HepG2 (cell line): ENCODE results near the gene RASSF4. TPM values are rescaled to one million over a fixed set of nuclear protein-coding genes. Genes with fewer than 3 reads are reported as not detected.

Source experiments
- ARHGAP35 ChIP-seq: sonication (generic); formaldehyde crosslinking; IDR thresholded peaks from 2 replicates; pipeline ENCODE4 v1.9.0; 2022; ENCODE audit warnings: mild to moderate bottlenecking, inconsistent platforms, moderate library complexity, missing genetic modification reagents, borderline replicate concordance
- HDAC1 ChIP-seq: sonication (generic); formaldehyde crosslinking; IDR thresholded peaks from 2 replicates; pipeline ENCODE4 v1.5.1; 2020; ENCODE audit warnings: mild to moderate bottlenecking, missing genetic modification reagents
- KDM5A ChIP-seq: fragments of 200-600 bp; sonication (generic); IDR thresholded peaks from 2 replicates; pipeline ENCODE4 v1.7.0; 2018; ENCODE audit warnings: antibody characterized with exemption, mild to moderate bottlenecking, low read length, borderline replicate concordance
- PAX8 ChIP-seq: sonication (generic); formaldehyde crosslinking; IDR thresholded peaks from 2 replicates; pipeline ENCODE4 v1.8.0; 2022; ENCODE audit warnings: mild to moderate bottlenecking, missing genetic modification reagents, borderline replicate concordance
- PPARG ChIP-seq: conservative IDR thresholded peaks from 2 replicates; pipeline ENCODE4 v1.6.1; 2016; ENCODE audit warnings: missing biosample characterization, missing genetic modification reagents
- SAP130 ChIP-seq: IDR thresholded peaks from 2 replicates; pipeline ENCODE4 v1.6.1; 2016; ENCODE audit warnings: low read depth
- SIX1 ChIP-seq: sonication (generic); formaldehyde crosslinking; IDR thresholded peaks from 2 replicates; pipeline ENCODE4 v1.4.0; 2020; ENCODE audit warnings: missing genetic modification reagents, borderline replicate concordance
- SYNCRIP ChIP-seq: fragments of 200-400 bp; formaldehyde crosslinking; IDR thresholded peaks from 2 replicates; pipeline ENCODE4 v1.6.1; 2018; ENCODE audit warnings: mild to moderate bottlenecking, low read depth, low read length; ENCODE audit not compliant: insufficient read depth
- THYN1 ChIP-seq: sonication (generic); formaldehyde crosslinking; IDR thresholded peaks from 2 replicates; pipeline ENCODE4 v1.8.1; 2023; ENCODE audit warnings: low read depth, mild to moderate bottlenecking, moderate library complexity, missing genetic modification reagents, borderline replicate concordance
- ZNF619 ChIP-seq: sonication (generic); formaldehyde crosslinking; IDR thresholded peaks from 2 replicates; pipeline ENCODE4 v1.4.0; 2020; ENCODE audit warnings: mild to moderate bottlenecking, missing genetic modification reagents
- ZNF709 ChIP-seq: sonication (generic); formaldehyde crosslinking; IDR thresholded peaks from 2 replicates; pipeline ENCODE4 v1.5.0; 2020; ENCODE audit warnings: mild to moderate bottlenecking, missing genetic modification reagents
- polyA plus RNA-seq, 8 experiments: library from polyadenylated mRNA; depleted of rRNA in 3 of 8; stranded (reverse) in 7 of 8; unstranded in 1 of 8; fragments of >200 nt; fragmentation: Illumina TruSeq in 4 of 8; extraction: Trizol in 4 of 8; gene quantifications; 2 replicates each; pipeline versions ENCODE4 v1.2.1 to v1.2.3, GENCODE V29; 2011 to 2016; ENCODE audit warnings: low read depth in 4 of 8, missing spikeins in 1 of 8, mixed read lengths in 1 of 8; ENCODE audit not compliant: insufficient read depth in 1 of 8
- total RNA-seq, 5 experiments: library from RNA; depleted of rRNA; stranded (reverse); fragments of >200 nt; fragmentation: Illumina TruSeq; extraction: Trizol; gene quantifications; 2 replicates each; pipeline ENCODE4 v1.2.3, GENCODE V29; 2016; ENCODE audit warnings: low read depth in 1 of 5
- TF ChIP-seq, protein P1 (sequence below): sonication (generic); formaldehyde crosslinking; IDR thresholded peaks from 2 replicates; pipeline ENCODE4 v1.5.1; 2020; ENCODE audit warnings: missing genetic modification reagents, mild to moderate bottlenecking, borderline replicate concordance
- TF ChIP-seq, protein P2 (sequence below): sonication (generic); formaldehyde crosslinking; IDR thresholded peaks from 2 replicates; pipeline ENCODE4 v1.4.0; 2020; ENCODE audit warnings: missing genetic modification reagents
- TF ChIP-seq, protein P3 (sequence below): sonication (generic); formaldehyde crosslinking; IDR thresholded peaks from 2 replicates; pipeline ENCODE4 v1.4.0; 2020; ENCODE audit warnings: mild to moderate bottlenecking, missing genetic modification reagents
- TF ChIP-seq, protein P4 (sequence below): sonication (generic); formaldehyde crosslinking; IDR thresholded peaks from 2 replicates; pipeline ENCODE4 v1.4.0; 2020; ENCODE audit warnings: missing genetic modification reagents
- TF ChIP-seq, protein P5 (sequence below): sonication (generic); formaldehyde crosslinking; IDR thresholded peaks from 2 replicates; pipeline ENCODE4 v1.5.1; 2020; ENCODE audit warnings: missing genetic modification reagents, mild to moderate bottlenecking, borderline replicate concordance

RASSF4 gene
- total and polyA plus RNA-seq, 2 of the 13 experiments (the other 11 are each of a cell fraction or from before 2014, with no cell fraction given): 34.0 to 51.7 TPM

DNA sequence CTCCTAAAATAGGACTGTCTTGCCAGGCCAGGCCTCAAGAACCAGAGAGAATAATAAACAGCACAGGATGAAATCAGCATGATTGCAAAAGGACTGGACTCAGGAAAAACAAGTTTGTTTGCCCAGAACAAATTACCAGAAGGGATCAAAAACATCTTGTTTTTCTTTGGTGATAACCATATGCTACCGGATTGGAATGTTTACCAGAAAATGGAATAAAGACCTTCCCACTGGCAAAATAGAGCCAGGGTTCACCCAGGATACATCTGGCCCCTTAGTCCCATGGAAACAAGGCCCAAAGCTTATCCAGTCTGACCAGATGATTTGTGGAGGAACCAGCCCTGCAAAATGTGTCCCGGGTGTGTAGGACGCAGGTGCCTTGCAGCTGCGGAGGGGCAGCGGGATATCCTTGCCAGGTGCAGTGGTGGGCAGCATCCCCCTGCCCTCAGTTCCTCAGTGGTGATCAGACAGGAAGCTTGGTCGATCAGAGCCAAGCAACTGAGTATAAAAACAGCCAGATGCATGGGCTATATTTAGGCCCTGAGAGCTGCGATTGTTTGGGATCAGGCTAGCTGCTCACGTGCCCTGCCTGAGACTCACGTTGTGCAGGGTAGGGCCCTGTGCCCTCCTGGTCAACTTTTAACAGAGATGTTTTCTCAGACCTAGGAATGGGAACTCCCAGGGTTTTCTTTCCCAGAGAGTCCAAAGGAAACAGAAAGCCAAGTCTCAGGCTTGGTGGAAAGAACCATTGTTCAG, 36.5 kb downstream of the RASSF4 start (continued):
- TF ChIP-seq PAX8 (CRISPR knock-in tag): no peak
- no peak for TF ChIP-seq THYN1 (CRISPR knock-in tag)
- TF ChIP-seq, protein P1, sequence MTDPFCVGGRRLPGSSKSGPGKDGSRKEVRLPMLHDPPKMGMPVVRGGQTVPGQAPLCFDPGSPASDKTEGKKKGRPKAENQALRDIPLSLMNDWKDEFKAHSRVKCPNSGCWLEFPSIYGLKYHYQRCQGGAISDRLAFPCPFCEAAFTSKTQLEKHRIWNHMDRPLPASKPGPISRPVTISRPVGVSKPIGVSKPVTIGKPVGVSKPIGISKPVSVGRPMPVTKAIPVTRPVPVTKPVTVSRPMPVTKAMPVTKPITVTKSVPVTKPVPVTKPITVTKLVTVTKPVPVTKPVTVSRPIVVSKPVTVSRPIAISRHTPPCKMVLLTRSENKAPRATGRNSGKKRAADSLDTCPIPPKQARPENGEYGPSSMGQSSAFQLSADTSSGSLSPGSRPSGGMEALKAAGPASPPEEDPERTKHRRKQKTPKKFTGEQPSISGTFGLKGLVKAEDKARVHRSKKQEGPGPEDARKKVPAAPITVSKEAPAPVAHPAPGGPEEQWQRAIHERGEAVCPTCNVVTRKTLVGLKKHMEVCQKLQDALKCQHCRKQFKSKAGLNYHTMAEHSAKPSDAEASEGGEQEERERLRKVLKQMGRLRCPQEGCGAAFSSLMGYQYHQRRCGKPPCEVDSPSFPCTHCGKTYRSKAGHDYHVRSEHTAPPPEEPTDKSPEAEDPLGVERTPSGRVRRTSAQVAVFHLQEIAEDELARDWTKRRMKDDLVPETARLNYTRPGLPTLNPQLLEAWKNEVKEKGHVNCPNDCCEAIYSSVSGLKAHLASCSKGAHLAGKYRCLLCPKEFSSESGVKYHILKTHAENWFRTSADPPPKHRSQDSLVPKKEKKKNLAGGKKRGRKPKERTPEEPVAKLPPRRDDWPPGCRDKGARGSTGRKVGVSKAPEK (CRISPR knock-in tag): no peak
- TF ChIP-seq, protein P2, sequence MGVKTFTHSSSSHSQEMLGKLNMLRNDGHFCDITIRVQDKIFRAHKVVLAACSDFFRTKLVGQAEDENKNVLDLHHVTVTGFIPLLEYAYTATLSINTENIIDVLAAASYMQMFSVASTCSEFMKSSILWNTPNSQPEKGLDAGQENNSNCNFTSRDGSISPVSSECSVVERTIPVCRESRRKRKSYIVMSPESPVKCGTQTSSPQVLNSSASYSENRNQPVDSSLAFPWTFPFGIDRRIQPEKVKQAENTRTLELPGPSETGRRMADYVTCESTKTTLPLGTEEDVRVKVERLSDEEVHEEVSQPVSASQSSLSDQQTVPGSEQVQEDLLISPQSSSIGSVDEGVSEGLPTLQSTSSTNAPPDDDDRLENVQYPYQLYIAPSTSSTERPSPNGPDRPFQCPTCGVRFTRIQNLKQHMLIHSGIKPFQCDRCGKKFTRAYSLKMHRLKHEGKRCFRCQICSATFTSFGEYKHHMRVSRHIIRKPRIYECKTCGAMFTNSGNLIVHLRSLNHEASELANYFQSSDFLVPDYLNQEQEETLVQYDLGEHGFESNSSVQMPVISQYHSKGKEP (CRISPR knock-in tag): 0 out of 2 replicates have a peak, but pooled peaks have one; percentile 30
- TF ChIP-seq PPARG (CRISPR knock-in tag): peak; percentile 90
- TF ChIP-seq, protein P3, sequence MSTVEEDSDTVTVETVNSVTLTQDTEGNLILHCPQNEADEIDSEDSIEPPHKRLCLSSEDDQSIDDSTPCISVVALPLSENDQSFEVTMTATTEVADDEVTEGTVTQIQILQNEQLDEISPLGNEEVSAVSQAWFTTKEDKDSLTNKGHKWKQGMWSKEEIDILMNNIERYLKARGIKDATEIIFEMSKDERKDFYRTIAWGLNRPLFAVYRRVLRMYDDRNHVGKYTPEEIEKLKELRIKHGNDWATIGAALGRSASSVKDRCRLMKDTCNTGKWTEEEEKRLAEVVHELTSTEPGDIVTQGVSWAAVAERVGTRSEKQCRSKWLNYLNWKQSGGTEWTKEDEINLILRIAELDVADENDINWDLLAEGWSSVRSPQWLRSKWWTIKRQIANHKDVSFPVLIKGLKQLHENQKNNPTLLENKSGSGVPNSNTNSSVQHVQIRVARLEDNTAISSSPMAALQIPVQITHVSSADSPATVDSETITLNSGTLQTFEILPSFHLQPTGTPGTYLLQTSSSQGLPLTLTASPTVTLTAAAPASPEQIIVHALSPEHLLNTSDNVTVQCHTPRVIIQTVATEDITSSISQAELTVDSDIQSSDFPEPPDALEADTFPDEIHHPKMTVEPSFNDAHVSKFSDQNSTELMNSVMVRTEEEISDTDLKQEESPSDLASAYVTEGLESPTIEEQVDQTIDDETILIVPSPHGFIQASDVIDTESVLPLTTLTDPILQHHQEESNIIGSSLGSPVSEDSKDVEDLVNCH (CRISPR knock-in tag): no peak
- TF ChIP-seq ZNF709 (CRISPR knock-in tag): no peak
- TF ChIP-seq SIX1 (CRISPR knock-in tag): peak; percentile 75; the same call in 1 of the 2 replicates
- TF ChIP-seq SAP130 (CRISPR knock-in tag): peak; percentile 57
- no peak; the same call in 1 of the 2 replicates for TF ChIP-seq HDAC1 (CRISPR knock-in tag)
- TF ChIP-seq KDM5A: no peak
- TF ChIP-seq ARHGAP35 (CRISPR knock-in tag): no peak
- TF ChIP-seq, protein P4, sequence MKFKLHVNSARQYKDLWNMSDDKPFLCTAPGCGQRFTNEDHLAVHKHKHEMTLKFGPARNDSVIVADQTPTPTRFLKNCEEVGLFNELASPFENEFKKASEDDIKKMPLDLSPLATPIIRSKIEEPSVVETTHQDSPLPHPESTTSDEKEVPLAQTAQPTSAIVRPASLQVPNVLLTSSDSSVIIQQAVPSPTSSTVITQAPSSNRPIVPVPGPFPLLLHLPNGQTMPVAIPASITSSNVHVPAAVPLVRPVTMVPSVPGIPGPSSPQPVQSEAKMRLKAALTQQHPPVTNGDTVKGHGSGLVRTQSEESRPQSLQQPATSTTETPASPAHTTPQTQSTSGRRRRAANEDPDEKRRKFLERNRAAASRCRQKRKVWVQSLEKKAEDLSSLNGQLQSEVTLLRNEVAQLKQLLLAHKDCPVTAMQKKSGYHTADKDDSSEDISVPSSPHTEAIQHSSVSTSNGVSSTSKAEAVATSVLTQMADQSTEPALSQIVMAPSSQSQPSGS (CRISPR knock-in tag): peak; percentile 86
- 0 out of 2 replicates have a peak, but pooled peaks have one; percentile 56 for TF ChIP-seq ZNF619 (CRISPR knock-in tag)
- TF ChIP-seq, protein P5, sequence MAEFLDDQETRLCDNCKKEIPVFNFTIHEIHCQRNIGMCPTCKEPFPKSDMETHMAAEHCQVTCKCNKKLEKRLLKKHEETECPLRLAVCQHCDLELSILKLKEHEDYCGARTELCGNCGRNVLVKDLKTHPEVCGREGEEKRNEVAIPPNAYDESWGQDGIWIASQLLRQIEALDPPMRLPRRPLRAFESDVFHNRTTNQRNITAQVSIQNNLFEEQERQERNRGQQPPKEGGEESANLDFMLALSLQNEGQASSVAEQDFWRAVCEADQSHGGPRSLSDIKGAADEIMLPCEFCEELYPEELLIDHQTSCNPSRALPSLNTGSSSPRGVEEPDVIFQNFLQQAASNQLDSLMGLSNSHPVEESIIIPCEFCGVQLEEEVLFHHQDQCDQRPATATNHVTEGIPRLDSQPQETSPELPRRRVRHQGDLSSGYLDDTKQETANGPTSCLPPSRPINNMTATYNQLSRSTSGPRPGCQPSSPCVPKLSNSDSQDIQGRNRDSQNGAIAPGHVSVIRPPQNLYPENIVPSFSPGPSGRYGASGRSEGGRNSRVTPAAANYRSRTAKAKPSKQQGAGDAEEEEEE (CRISPR knock-in tag): no peak
- TF ChIP-seq SYNCRIP: no peak
